Measurements from ENCODE around the gene SLF1.

GRCh38 chr5:94571415-94571814 lies 47.1 kb upstream of the SLF1 start:
- TF ChIP-seq CTCF (IDR thresholded peaks at IDR 0.05) (no peak), POLR2A (IDR thresholded peaks at IDR 0.05) (no peak)

Data from lower leg skin (tissue), 3 donors.